Type B pancreatic cell (in vitro differentiated cells): Measurements from ENCODE around the gene ITPR3. TPM values are rescaled to one million over a fixed set of nuclear protein-coding genes. Genes with fewer than 3 reads are reported as not detected.
A peak's percentile ranks its signal among the peaks of the same experiment; 100 is the strongest.

ENCODE experiments used
- DNase-seq: peaks from one replicate; pipeline ENCODE4 v3.0.0; 2021; ENCODE audit warnings: mixed read lengths; ENCODE audit not compliant: unreplicated experiment; ENCODE audit errors: extremely low spot score
- H3K27ac Mint-ChIP-seq: 2 replicates; pipeline ENCODE4 v1.8.0; 2021; ENCODE audit warnings: mild to moderate bottlenecking, mixed read lengths
- H3K27me3 Mint-ChIP-seq: 2 replicates; pipeline ENCODE4 v1.8.0; 2021; ENCODE audit warnings: mixed read lengths
- H3K36me3 Mint-ChIP-seq: 2 replicates; pipeline ENCODE4 v1.8.0; 2021; ENCODE audit warnings: mixed read lengths
- H3K4me1 Mint-ChIP-seq: one replicate; pipeline ENCODE4 v1.8.0; 2021; ENCODE audit warnings: mixed read lengths; ENCODE audit not compliant: unreplicated experiment
- H3K4me3 Mint-ChIP-seq: 2 replicates; pipeline ENCODE4 v1.8.0; 2021; ENCODE audit warnings: mild to moderate bottlenecking, mixed read lengths
- H3K9me3 Mint-ChIP-seq: 2 replicates; pipeline ENCODE4 v1.8.0; 2021; ENCODE audit warnings: mixed read lengths
- total RNA-seq: library from RNA; stranded (reverse); gene quantifications from 2 replicates; pipeline ENCODE4 v1.2.1, GENCODE V29; 2021; ENCODE audit warnings: low replicate concordance
- TF ChIP-seq, protein P1 (sequence below): fragments of 200-600 bp; sonication (generic); conservative IDR thresholded peaks from 2 replicates; pipeline ENCODE4 v1.5.0; 2021; ENCODE audit warnings: antibody characterized with exemption, mild to moderate bottlenecking

Gene ITPR3
- total RNA-seq, 1 donor from 2014 or later: 24.6 TPM

DNA sequence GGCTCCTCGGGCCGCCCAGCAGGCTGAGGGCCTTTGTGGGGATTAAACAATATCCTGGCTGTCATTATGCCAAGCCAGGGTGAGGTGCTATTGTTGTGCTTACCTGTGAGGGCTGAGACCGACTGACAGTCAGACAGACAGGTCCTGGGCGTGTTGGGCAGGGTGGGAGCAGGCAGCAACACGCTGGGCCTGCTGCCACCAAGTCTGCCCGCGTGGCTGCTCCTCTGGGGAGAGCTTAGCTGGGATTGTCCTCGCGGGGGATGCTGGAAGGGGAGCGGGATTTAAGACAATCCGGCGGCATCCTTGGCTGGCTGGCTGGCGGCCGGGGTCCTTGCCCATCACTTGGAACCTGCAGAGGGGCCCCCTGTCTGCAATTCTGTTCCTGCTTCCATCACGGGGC is 20.0 kb downstream of the ITPR3 start:
- DNase-seq: no peak
- Mint-ChIP-seq H3K36me3 (no peaks in the 10 kb centered on the region), H3K9me3 (no peaks in the 10 kb centered on the region), H3K27me3 (no peaks in the 10 kb centered on the region), H3K27ac (no peak overlapping the region), H3K4me1 (peaks cover 22% of the 10 kb centered on the region), H3K4me3 (no peak overlapping the region)
- TF ChIP-seq, protein P1, sequence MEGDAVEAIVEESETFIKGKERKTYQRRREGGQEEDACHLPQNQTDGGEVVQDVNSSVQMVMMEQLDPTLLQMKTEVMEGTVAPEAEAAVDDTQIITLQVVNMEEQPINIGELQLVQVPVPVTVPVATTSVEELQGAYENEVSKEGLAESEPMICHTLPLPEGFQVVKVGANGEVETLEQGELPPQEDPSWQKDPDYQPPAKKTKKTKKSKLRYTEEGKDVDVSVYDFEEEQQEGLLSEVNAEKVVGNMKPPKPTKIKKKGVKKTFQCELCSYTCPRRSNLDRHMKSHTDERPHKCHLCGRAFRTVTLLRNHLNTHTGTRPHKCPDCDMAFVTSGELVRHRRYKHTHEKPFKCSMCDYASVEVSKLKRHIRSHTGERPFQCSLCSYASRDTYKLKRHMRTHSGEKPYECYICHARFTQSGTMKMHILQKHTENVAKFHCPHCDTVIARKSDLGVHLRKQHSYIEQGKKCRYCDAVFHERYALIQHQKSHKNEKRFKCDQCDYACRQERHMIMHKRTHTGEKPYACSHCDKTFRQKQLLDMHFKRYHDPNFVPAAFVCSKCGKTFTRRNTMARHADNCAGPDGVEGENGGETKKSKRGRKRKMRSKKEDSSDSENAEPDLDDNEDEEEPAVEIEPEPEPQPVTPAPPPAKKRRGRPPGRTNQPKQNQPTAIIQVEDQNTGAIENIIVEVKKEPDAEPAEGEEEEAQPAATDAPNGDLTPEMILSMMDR: no peak

DNA sequence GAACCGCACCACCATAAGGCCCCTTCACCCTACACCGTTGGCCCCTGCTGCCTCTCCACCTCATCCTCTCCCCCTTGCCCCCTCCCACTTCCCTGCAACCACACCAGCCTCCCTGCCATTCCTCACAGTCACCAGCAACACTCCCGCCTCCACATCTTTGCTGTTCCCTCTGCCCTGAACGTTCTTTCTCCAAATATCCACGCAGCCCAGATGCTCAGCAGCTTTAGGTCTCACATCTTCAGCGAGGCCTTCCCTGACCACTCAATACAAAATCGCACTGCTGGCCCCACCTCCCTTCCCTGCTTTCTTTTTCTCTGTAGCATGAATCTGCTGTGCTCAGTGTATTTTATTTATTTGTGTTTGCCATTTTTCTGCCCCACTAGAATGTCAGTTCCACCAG is 20.5 kb downstream of the ITPR3 start:
- TF ChIP-seq, protein P1: no peak
- H3K27ac Mint-ChIP-seq: peak overlapping the region; percentile 3
- no peaks in the 10 kb centered on the region for H3K36me3 Mint-ChIP-seq
- no peaks in the 10 kb centered on the region for H3K9me3 Mint-ChIP-seq
- no peak for DNase-seq
- H3K27me3 Mint-ChIP-seq: no peaks in the 10 kb centered on the region
- peak overlapping the region; percentile 29 for H3K4me3 Mint-ChIP-seq
- H3K4me1 Mint-ChIP-seq: peaks cover 21% of the 10 kb centered on the region

DNA sequence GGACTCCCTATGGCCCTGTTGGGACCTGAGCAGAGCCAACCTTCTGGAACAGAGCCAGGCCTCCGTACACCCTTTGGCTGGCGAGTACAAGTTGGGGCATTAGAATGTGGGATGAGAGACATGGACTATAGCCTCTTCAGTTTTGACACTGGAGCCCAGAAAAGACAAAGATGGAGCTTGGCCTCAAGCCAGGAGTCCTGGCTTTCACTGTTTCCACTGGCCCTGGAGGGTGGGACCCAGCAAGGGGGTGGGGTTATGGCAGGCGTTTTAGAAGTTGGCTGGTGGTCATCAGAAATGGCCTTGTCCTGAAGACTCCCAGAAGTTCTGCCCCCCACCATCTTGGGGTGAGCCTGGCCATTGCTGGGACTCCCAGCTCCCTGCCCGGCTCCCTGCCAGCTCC is 21.8 kb downstream of the ITPR3 start:
- DNase-seq: no peak
- Mint-ChIP-seq H3K36me3 (no peaks in the 10 kb centered on the region), H3K4me3 (no peak overlapping the region), H3K9me3 (no peaks in the 10 kb centered on the region), H3K27me3 (no peaks in the 10 kb centered on the region), H3K27ac (no peak overlapping the region), H3K4me1 (peaks cover 20% of the 10 kb centered on the region)
- TF ChIP-seq, protein P1: no peak

DNA sequence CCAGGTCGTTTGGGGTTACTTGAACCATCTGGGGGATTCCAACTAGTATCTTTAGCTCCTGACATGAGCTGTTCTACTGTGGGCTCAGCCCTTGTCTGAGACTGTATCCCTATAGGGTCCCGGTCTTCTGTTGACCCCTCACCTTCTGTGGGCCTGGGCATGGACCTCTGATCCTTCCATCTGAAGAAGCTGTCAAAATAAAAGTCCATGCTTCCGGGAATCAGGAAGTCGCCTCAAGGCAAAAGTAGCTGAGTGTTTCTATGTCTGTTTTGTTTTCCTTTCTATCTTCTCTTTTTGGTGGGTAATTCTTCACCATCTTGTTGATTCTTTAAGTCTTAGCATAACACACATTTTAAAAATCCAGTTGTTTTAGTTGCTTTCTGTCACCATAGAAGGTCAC is 30.3 kb downstream of the ITPR3 start:
- H3K4me3 Mint-ChIP-seq: no peak overlapping the region

DNA sequence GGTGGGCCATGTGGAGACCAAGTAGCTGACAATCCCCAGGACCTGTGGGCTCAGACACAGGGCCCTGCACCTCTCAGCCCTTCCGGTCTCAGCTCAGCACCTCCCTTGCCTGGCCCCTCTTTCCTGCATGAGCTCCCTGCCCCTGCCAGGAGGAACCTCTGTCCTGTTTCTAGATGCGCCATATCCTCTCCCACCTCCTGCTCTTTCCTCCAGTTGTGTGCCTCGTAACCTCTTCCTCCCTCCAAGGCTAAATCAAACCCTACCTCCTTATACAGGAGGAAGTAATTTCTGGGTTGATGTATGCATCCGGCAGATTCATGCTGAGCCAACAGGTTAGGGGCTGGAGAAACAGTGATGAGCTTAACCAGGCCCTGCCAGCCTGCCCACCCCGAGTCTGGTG is 30.9 kb downstream of the ITPR3 start:
- TF ChIP-seq, protein P1: no peak
- H3K27ac Mint-ChIP-seq: no peak overlapping the region
- no peaks in the 10 kb centered on the region for H3K9me3 Mint-ChIP-seq

More for the DNA sequence above, 30.3 kb downstream of the ITPR3 start:
- H3K27me3 Mint-ChIP-seq: no peaks in the 10 kb centered on the region
- H3K9me3 Mint-ChIP-seq: no peaks in the 10 kb centered on the region
- H3K27ac Mint-ChIP-seq: no peak overlapping the region
- DNase-seq: no peak
- no peaks in the 10 kb centered on the region for H3K36me3 Mint-ChIP-seq
- TF ChIP-seq, protein P1: no peak
- H3K4me1 Mint-ChIP-seq: peaks cover 23% of the 10 kb centered on the region

More for the DNA sequence above, 30.9 kb downstream of the ITPR3 start:
- H3K36me3 Mint-ChIP-seq: no peaks in the 10 kb centered on the region
- H3K4me3 Mint-ChIP-seq: no peak overlapping the region
- peaks cover 22% of the 10 kb centered on the region for H3K4me1 Mint-ChIP-seq
- H3K27me3 Mint-ChIP-seq: no peaks in the 10 kb centered on the region
- no peak for DNase-seq
